ENCODE data around the gene LMO7.
A peak's percentile ranks its signal among the peaks of the same experiment; 100 is the strongest.

Gene LMO7

GRCh38 chr13:75826391-75826790 lies 190.3 kb downstream of the LMO7 start:
- WGBS, 2 donors (ENCODE audit: extremely low coverage in 2 of 2, insufficient read length in 2 of 2, insufficient replicate concordance in 1 of 2): no CpG with 5 or more reads among the region's 5 CpGs
- H4K91ac ChIP-seq (ENCODE audit: low read depth, low read length, poor library complexity): no peak overlapping the region
- no peak overlapping the region for H3K9ac ChIP-seq (ENCODE audit: low read depth, low read length, poor library complexity)
- no peaks in the 10 kb centered on the region for H3K27me3 ChIP-seq (ENCODE audit: control insufficient read depth in 3 of 3, insufficient read depth in 3 of 3, low read depth in 1 of 3, low read length in 3 of 3)
- H3K27ac ChIP-seq (replicated peaks; ENCODE audit: low read length): no peak overlapping the region
- peaks cover 0 to 4% of the 10 kb centered on the region in 2 donors for H3K4me1 ChIP-seq (ENCODE audit: control insufficient read depth in 2 of 2, insufficient read depth in 1 of 2, low read depth in 1 of 2, low read length in 2 of 2)
- no peak overlapping the region for H4K8ac ChIP-seq (ENCODE audit: low read depth, low read length)
- H2AFZ ChIP-seq (ENCODE audit: low read length): no peak overlapping the region
- no peak overlapping the region for H3K23ac ChIP-seq (ENCODE audit: low read depth, low read length, poor library complexity)
- H2BK5ac ChIP-seq (ENCODE audit: low read length): no peak overlapping the region
- no peak overlapping the region for H3K4me2 ChIP-seq (ENCODE audit: insufficient read depth, low read length, poor library complexity, severe bottlenecking)
- H3K9me3 ChIP-seq (replicated peaks in 1 of 2; ENCODE audit: control insufficient read depth in 2 of 2, insufficient read depth in 1 of 2, low read depth in 1 of 2, low read length in 2 of 2): peaks cover under 1 to 1% of the 10 kb centered on the region in 2 donors
- no peak overlapping the region for H2BK120ac ChIP-seq (ENCODE audit: low read depth, low read length)
- no peak overlapping the region for H3K4ac ChIP-seq (ENCODE audit: low read length)
- no peaks in the 10 kb centered on the region for H3K79me1 ChIP-seq (ENCODE audit: low read depth, low read length)
- peak overlapping the region in 1 of 2 donors; percentile 35 for H3K4me3 ChIP-seq (ENCODE audit: low read length in 2 of 2)
- H2BK12ac ChIP-seq (ENCODE audit: low read length): no peak overlapping the region
- DNase-seq (ENCODE audit: low spot score): no peak
- H3K14ac ChIP-seq (ENCODE audit: low read length): no peak overlapping the region
- no peak overlapping the region for H2BK15ac ChIP-seq (ENCODE audit: low read length)
- no peak overlapping the region for H3K18ac ChIP-seq (ENCODE audit: low read length)
- H3K36me3 ChIP-seq (replicated peaks in 1 of 2; ENCODE audit: control insufficient read depth in 2 of 2, insufficient read depth in 2 of 2, low read length in 2 of 2): no peaks in the 10 kb centered on the region
- H2AK5ac ChIP-seq (ENCODE audit: low read depth, low read length): no peak overlapping the region

- H3K23ac ChIP-seq (ENCODE audit: low read depth, low read length, poor library complexity): no peak overlapping the region
- H3K4me2 ChIP-seq (ENCODE audit: insufficient read depth, low read length, poor library complexity, severe bottlenecking): no peak overlapping the region
- no peak overlapping the region for H2BK12ac ChIP-seq (ENCODE audit: low read length)
- H2BK15ac ChIP-seq (ENCODE audit: low read length): no peak overlapping the region
- no peak overlapping the region for H3K14ac ChIP-seq (ENCODE audit: low read length)
- no peak overlapping the region for H2BK120ac ChIP-seq (ENCODE audit: low read depth, low read length)
- no peaks in the 10 kb centered on the region for H3K36me3 ChIP-seq (replicated peaks in 1 of 2; ENCODE audit: control insufficient read depth in 2 of 2, insufficient read depth in 2 of 2, low read length in 2 of 2)
- H3K27ac ChIP-seq (replicated peaks; ENCODE audit: low read length): no peak overlapping the region
- H3K4me1 ChIP-seq (ENCODE audit: control insufficient read depth in 2 of 2, insufficient read depth in 1 of 2, low read depth in 1 of 2, low read length in 2 of 2): peaks cover 0 to 4% of the 10 kb centered on the region in 2 donors
- no peaks in the 10 kb centered on the region for H3K79me1 ChIP-seq (ENCODE audit: low read depth, low read length)
- H3K4ac ChIP-seq (ENCODE audit: low read length): no peak overlapping the region
- no peak overlapping the region for H3K4me3 ChIP-seq (ENCODE audit: low read length in 2 of 2)
- no peak overlapping the region for H2AK5ac ChIP-seq (ENCODE audit: low read depth, low read length)
- H3K9ac ChIP-seq (ENCODE audit: low read depth, low read length, poor library complexity): no peak overlapping the region
- DNase-seq (ENCODE audit: low spot score): no peak
- no CpG with 5 or more reads among the region's 1 CpG for WGBS, 2 donors (ENCODE audit: extremely low coverage in 2 of 2, insufficient read length in 2 of 2, insufficient replicate concordance in 1 of 2)
- no peak overlapping the region for H4K8ac ChIP-seq (ENCODE audit: low read depth, low read length)
- peaks cover 2 to 5% of the 10 kb centered on the region in 2 donors for H3K9me3 ChIP-seq (replicated peaks in 1 of 2; ENCODE audit: control insufficient read depth in 2 of 2, insufficient read depth in 1 of 2, low read depth in 1 of 2, low read length in 2 of 2)
- no peak overlapping the region for H2AFZ ChIP-seq (ENCODE audit: low read length)
- no peak overlapping the region for H2BK5ac ChIP-seq (ENCODE audit: low read length)
- no peak overlapping the region for H4K91ac ChIP-seq (ENCODE audit: low read depth, low read length, poor library complexity)
- H3K18ac ChIP-seq (ENCODE audit: low read length): no peak overlapping the region
- H3K27me3 ChIP-seq (ENCODE audit: control insufficient read depth in 3 of 3, insufficient read depth in 3 of 3, low read depth in 1 of 3, low read length in 3 of 3): no peaks in the 10 kb centered on the region
These were observed 193.7 kb downstream of the LMO7 start for GRCh38 chr13:75829830-75830229.

GRCh38 chr13:75830842-75831241 lies 194.7 kb downstream of the LMO7 start:
- H2AFZ ChIP-seq (ENCODE audit: low read length): no peak overlapping the region
- H3K36me3 ChIP-seq (replicated peaks in 1 of 2; ENCODE audit: control insufficient read depth in 2 of 2, insufficient read depth in 2 of 2, low read length in 2 of 2): no peaks in the 10 kb centered on the region
- H3K9ac ChIP-seq (ENCODE audit: low read depth, low read length, poor library complexity): no peak overlapping the region
- no peak overlapping the region for H4K91ac ChIP-seq (ENCODE audit: low read depth, low read length, poor library complexity)
- peaks cover 2 to 5% of the 10 kb centered on the region in 2 donors for H3K9me3 ChIP-seq (replicated peaks in 1 of 2; ENCODE audit: control insufficient read depth in 2 of 2, insufficient read depth in 1 of 2, low read depth in 1 of 2, low read length in 2 of 2)
- no peak overlapping the region for H3K4me2 ChIP-seq (ENCODE audit: insufficient read depth, low read length, poor library complexity, severe bottlenecking)
- no peak overlapping the region for H3K18ac ChIP-seq (ENCODE audit: low read length)
- H2BK120ac ChIP-seq (ENCODE audit: low read depth, low read length): no peak overlapping the region
- H2AK5ac ChIP-seq (ENCODE audit: low read depth, low read length): no peak overlapping the region
- no peak overlapping the region for H3K4me3 ChIP-seq (ENCODE audit: low read length in 2 of 2)
- no peak overlapping the region for H2BK5ac ChIP-seq (ENCODE audit: low read length)
- DNase-seq (ENCODE audit: low spot score): no peak
- H3K79me1 ChIP-seq (ENCODE audit: low read depth, low read length): no peaks in the 10 kb centered on the region
- no peak overlapping the region for H3K23ac ChIP-seq (ENCODE audit: low read depth, low read length, poor library complexity)
- H3K14ac ChIP-seq (ENCODE audit: low read length): no peak overlapping the region
- H3K4ac ChIP-seq (ENCODE audit: low read length): no peak overlapping the region
- H4K8ac ChIP-seq (ENCODE audit: low read depth, low read length): no peak overlapping the region
- H2BK15ac ChIP-seq (ENCODE audit: low read length): no peak overlapping the region
- H3K4me1 ChIP-seq (ENCODE audit: control insufficient read depth in 2 of 2, insufficient read depth in 1 of 2, low read depth in 1 of 2, low read length in 2 of 2): no peaks in the 10 kb centered on the region
- H2BK12ac ChIP-seq (ENCODE audit: low read length): no peak overlapping the region
- no peaks in the 10 kb centered on the region for H3K27me3 ChIP-seq (ENCODE audit: control insufficient read depth in 3 of 3, insufficient read depth in 3 of 3, low read depth in 1 of 3, low read length in 3 of 3)
- WGBS, 2 donors (ENCODE audit: extremely low coverage in 2 of 2, insufficient read length in 2 of 2, insufficient replicate concordance in 1 of 2): no CpG with 5 or more reads among the region's 1 CpG
- no peak overlapping the region for H3K27ac ChIP-seq (replicated peaks; ENCODE audit: low read length)

- peak overlapping the region; percentile 47 for H3K14ac ChIP-seq (ENCODE audit: low read length)
- H3K79me1 ChIP-seq (ENCODE audit: low read depth, low read length): no peaks in the 10 kb centered on the region
- DNase-seq (ENCODE audit: low spot score): no peak
- H3K36me3 ChIP-seq (replicated peaks in 1 of 2; ENCODE audit: control insufficient read depth in 2 of 2, insufficient read depth in 2 of 2, low read length in 2 of 2): no peaks in the 10 kb centered on the region
- H3K27ac ChIP-seq (replicated peaks; ENCODE audit: low read length): no peak overlapping the region
- H2BK120ac ChIP-seq (ENCODE audit: low read depth, low read length): no peak overlapping the region
- no peak overlapping the region for H3K4me3 ChIP-seq (ENCODE audit: low read length in 2 of 2)
- no peak overlapping the region for H3K23ac ChIP-seq (ENCODE audit: low read depth, low read length, poor library complexity)
- H3K4ac ChIP-seq (ENCODE audit: low read length): no peak overlapping the region
- H3K9me3 ChIP-seq (replicated peaks in 1 of 2; ENCODE audit: control insufficient read depth in 2 of 2, insufficient read depth in 1 of 2, low read depth in 1 of 2, low read length in 2 of 2): peaks cover 2 to 5% of the 10 kb centered on the region in 2 donors
- no peak overlapping the region for H4K8ac ChIP-seq (ENCODE audit: low read depth, low read length)
- H2AK5ac ChIP-seq (ENCODE audit: low read depth, low read length): no peak overlapping the region
- H3K4me2 ChIP-seq (ENCODE audit: insufficient read depth, low read length, poor library complexity, severe bottlenecking): no peak overlapping the region
- H3K18ac ChIP-seq (ENCODE audit: low read length): no peak overlapping the region
- H3K4me1 ChIP-seq (ENCODE audit: control insufficient read depth in 2 of 2, insufficient read depth in 1 of 2, low read depth in 1 of 2, low read length in 2 of 2): no peaks in the 10 kb centered on the region
- H3K9ac ChIP-seq (ENCODE audit: low read depth, low read length, poor library complexity): no peak overlapping the region
- no peaks in the 10 kb centered on the region for H3K27me3 ChIP-seq (ENCODE audit: control insufficient read depth in 3 of 3, insufficient read depth in 3 of 3, low read depth in 1 of 3, low read length in 3 of 3)
- no peak overlapping the region for H2BK5ac ChIP-seq (ENCODE audit: low read length)
- no peak overlapping the region for H4K91ac ChIP-seq (ENCODE audit: low read depth, low read length, poor library complexity)
- no peak overlapping the region for H2AFZ ChIP-seq (ENCODE audit: low read length)
- no peak overlapping the region for H2BK12ac ChIP-seq (ENCODE audit: low read length)
- H2BK15ac ChIP-seq (ENCODE audit: low read length): no peak overlapping the region
These were observed 195.3 kb downstream of the LMO7 start for GRCh38 chr13:75831389-75831788.
